K562 (cell line): ENCODE measurements around the gene MLKL. TPM values are rescaled to one million over a fixed set of nuclear protein-coding genes. Genes with fewer than 3 reads are reported as not detected.

Experiments
- ATAC-seq: fragments of 200-7000 bp; cut with Tn5 transposase; 3 replicates; pipeline ENCODE4 v1.9.1; 2020; ENCODE audit warnings: moderate library complexity
- BruUV-seq: library from RNA; stranded (reverse); fragments of 400-500 nt; replicated peaks from 2 replicates; lab custom pipeline; 2021; lab: Mats Ljungman, UMichigan
- CTCF ChIA-PET: fragments of 300-600 bp; formaldehyde crosslinking; extraction: SDS; loops from one replicate; lab custom pipeline; 2021; ENCODE audit warnings: low intra/inter-chr PET ratio; lab: Yijun Ruan, JAX
- POLR2A ChIA-PET: fragments of 300-600, 350-650 bp; sonication (Branson Sonifier 250); formaldehyde crosslinking; extraction: SDS; loops from one replicate; lab custom pipeline; 2021; ENCODE audit warnings: antibody characterized with exemption, inconsistent platforms; lab: Yijun Ruan, JAX
- DNase-seq, 4 experiments: peaks; one replicate each; pipeline versions ENCODE4 v3.0.0 to v3.0.0-alpha.2; 2011 to 2018; ENCODE audit warnings: low spot score in 3 of 4, mixed read lengths in 3 of 4; ENCODE audit errors: extremely low read depth in 1 of 4
- FAIRE-seq: peaks from 2 replicates; lab custom pipeline; 2011; peaks lifted over from hg19 to GRCh38; lab: Jason Lieb, UNC
- H2AFZ ChIP-seq: 2 replicates; pipeline ENCODE4 v1.6.0; 2011; ENCODE audit warnings: low read depth, low read length, control low read depth, inconsistent platforms
- H3K27ac ChIP-seq: fragments of 200-600 bp; 3 replicates; pipeline ENCODE4 v1.8.0; 2011; ENCODE audit warnings: low read depth, mild to moderate bottlenecking, control low read depth, inconsistent platforms, low read length, moderate library complexity, mixed read lengths; ENCODE audit errors: extremely low read depth
- H3K27me3 ChIP-seq, 2 experiments: fragments of 300-600 bp in 1 of 2; 2 replicates in 1 of 2; 3 replicates in 1 of 2; pipeline versions ENCODE4 v1.6.0 to v1.8.0; 2011; ENCODE audit warnings: inconsistent platforms in 2 of 2, low read length in 2 of 2, mild to moderate bottlenecking in 1 of 2, mixed read lengths in 1 of 2, moderate library complexity in 1 of 2; ENCODE audit not compliant: control insufficient read depth in 2 of 2, insufficient read depth in 2 of 2
- H3K36me3 ChIP-seq: fragments of 300-600 bp; 3 replicates; pipeline ENCODE4 v1.8.0; 2011; ENCODE audit warnings: mild to moderate bottlenecking, low read length, inconsistent platforms; ENCODE audit not compliant: control insufficient read depth, insufficient read depth
- H3K4me1 ChIP-seq, 2 experiments: fragments of 200-600 bp in 1 of 2; replicated peaks in 1 of 2; 2 replicates in 1 of 2; 3 replicates in 1 of 2; pipeline versions ENCODE4 v1.5.1 to v1.8.0; 2011; ENCODE audit warnings: inconsistent platforms in 2 of 2, low read length in 2 of 2, mild to moderate bottlenecking in 1 of 2, mixed read lengths in 1 of 2, moderate library complexity in 1 of 2; ENCODE audit not compliant: control insufficient read depth in 2 of 2, insufficient read depth in 2 of 2
- H3K4me2 ChIP-seq: 2 replicates; pipeline ENCODE4 v1.6.1; 2011; ENCODE audit warnings: low read length, control low read depth, inconsistent platforms, mixed read lengths; ENCODE audit not compliant: insufficient read depth
- H3K4me3 ChIP-seq: fragments of 200-600 bp; sonication (generic), shearing (Covaris generic); 2 replicates; pipeline ENCODE4 v1.5.1; 2016; ENCODE audit warnings: control low read depth, inconsistent platforms
- H3K79me2 ChIP-seq: fragments of 200-600 bp; 3 replicates; pipeline ENCODE4 v1.8.0; 2011; ENCODE audit warnings: low read length, inconsistent platforms; ENCODE audit not compliant: control insufficient read depth, insufficient read depth
- H3K9ac ChIP-seq, 2 experiments: 2 replicates each; pipeline versions ENCODE4 v1.6.0 to v1.6.1; 2011; ENCODE audit warnings: low read depth in 2 of 2, low read length in 2 of 2, control low read depth in 1 of 2, inconsistent platforms in 1 of 2, mild to moderate bottlenecking in 1 of 2, mixed read lengths in 1 of 2; ENCODE audit not compliant: insufficient read depth in 1 of 2
- H3K9me1 ChIP-seq: one replicate; pipeline ENCODE4 v1.6.0; 2011; ENCODE audit warnings: inconsistent platforms, mild to moderate bottlenecking, low read length, moderate library complexity; ENCODE audit not compliant: control insufficient read depth, insufficient read depth
- H3K9me3 ChIP-seq: replicated peaks from 2 replicates; pipeline ENCODE4 v1.5.1; 2011; ENCODE audit warnings: low read depth, low read length, inconsistent platforms; ENCODE audit not compliant: control insufficient read depth, insufficient read depth
- H4K20me1 ChIP-seq: replicated peaks from 2 replicates; pipeline ENCODE4 v1.6.1; 2011; ENCODE audit warnings: low read length, inconsistent platforms, mixed read lengths; ENCODE audit not compliant: control insufficient read depth, insufficient read depth
- CBFA2T2 ChIP-seq: fragments of 450-650 bp; conservative IDR thresholded peaks from 2 replicates; pipeline ENCODE4 v1.6.1; 2017; ENCODE audit warnings: mild to moderate bottlenecking
- CREM ChIP-seq: IDR thresholded peaks from 2 replicates; pipeline ENCODE4 v1.6.1; 2014; ENCODE audit warnings: antibody characterized with exemption, low read depth
- HMG20B ChIP-seq: fragments of 250-450 bp; sonication (Bioruptor Pico); IDR thresholded peaks from 2 replicates; pipeline ENCODE4 v1.5.0; 2021; ENCODE audit warnings: mild to moderate bottlenecking
- JUNB ChIP-seq: fragments of 450-650 bp; formaldehyde crosslinking; conservative IDR thresholded peaks from 2 replicates; pipeline ENCODE4 v1.4.0; 2020; ENCODE audit warnings: mild to moderate bottlenecking
- NFYB ChIP-seq: IDR thresholded peaks from 2 replicates; pipeline ENCODE4 v1.6.1; 2011; ENCODE audit warnings: mild to moderate bottlenecking, moderate library complexity; ENCODE audit not compliant: insufficient read length; ENCODE audit errors: extremely low read depth
- SPI1 ChIP-seq: IDR thresholded peaks from 2 replicates; pipeline ENCODE4 v1.6.1; 2011; ENCODE audit warnings: low read depth, low read length, control low read depth, borderline replicate concordance
- ZNF324 ChIP-seq: fragments of 250-450 bp; sonication (Bioruptor Pico); IDR thresholded peaks from 2 replicates; pipeline ENCODE4 v1.4.0; 2020; ENCODE audit warnings: mild to moderate bottlenecking
- WGBS: fragments of 100-300 bp; shearing (Covaris generic); methylation state at CpG from one replicate; pipeline ENCODE4 v1.1.6; 2016; ENCODE audit warnings: low coverage, mixed read lengths; ENCODE audit not compliant: insufficient coverage; ENCODE audit errors: missing lambda C conversion rate; 5-methylcytosine and 5-hydroxymethylcytosine counted together
- in situ Hi-C: fragments of 300-500 bp; cut with MboI; formaldehyde crosslinking; loops from 4 replicates; pipeline ENCODE4 v1.15.0; 2018; ENCODE audit warnings: inconsistent platforms, mixed read lengths
- intact Hi-C: fragments of 100-400 bp; cut with micrococcal nuclease; formaldehyde crosslinking; loops from 2 replicates; pipeline ENCODE4 v1.14.2; 2022
- polyA plus RNA-seq, 8 experiments: library from polyadenylated mRNA; depleted of rRNA in 4 of 8; stranded (reverse) in 5 of 8; unstranded in 3 of 8; fragments of >200 nt; fragmentation: Nextera tagmentation in 2 of 8; fragmentation: Illumina TruSeq in 1 of 8; extraction: Ambion mirVana in 2 of 8; extraction: Trizol in 1 of 8; gene quantifications; 2 replicates each; pipeline versions ENCODE4 v1.2.1 to v1.2.3, GENCODE V29; 2011 to 2014; ENCODE audit warnings: inconsistent platforms in 1 of 8, missing spikeins in 1 of 8
- total RNA-seq, 7 experiments: library from RNA; depleted of rRNA in 6 of 7; stranded (reverse); fragments of >200 nt in 6 of 7; fragmentation: Illumina TruSeq in 2 of 7; extraction: Trizol in 2 of 7; gene quantifications; 2 replicates each; pipeline versions ENCODE4 v1.2.1 to v1.2.3, GENCODE V29; 2011 to 2021; ENCODE audit warnings: low replicate concordance in 1 of 7
- TF ChIP-seq, protein P1 (sequence below): fragments of 250-450 bp; sonication (Bioruptor Pico); IDR thresholded peaks from 2 replicates; pipeline ENCODE4 v1.4.0; 2020

MLKL gene
- total and polyA plus RNA-seq, 9 of the 15 experiments (the other 6 are each of a cell fraction or from before 2014, with no cell fraction given) = 1.6 to 6.1 (median 4.8) TPM

- TF ChIP-seq HMG20B (CRISPR knock-in tag) (no peak), NFYB (no peak), ZNF324 (CRISPR knock-in tag) (no peak)
- TF ChIP-seq, protein P1, sequence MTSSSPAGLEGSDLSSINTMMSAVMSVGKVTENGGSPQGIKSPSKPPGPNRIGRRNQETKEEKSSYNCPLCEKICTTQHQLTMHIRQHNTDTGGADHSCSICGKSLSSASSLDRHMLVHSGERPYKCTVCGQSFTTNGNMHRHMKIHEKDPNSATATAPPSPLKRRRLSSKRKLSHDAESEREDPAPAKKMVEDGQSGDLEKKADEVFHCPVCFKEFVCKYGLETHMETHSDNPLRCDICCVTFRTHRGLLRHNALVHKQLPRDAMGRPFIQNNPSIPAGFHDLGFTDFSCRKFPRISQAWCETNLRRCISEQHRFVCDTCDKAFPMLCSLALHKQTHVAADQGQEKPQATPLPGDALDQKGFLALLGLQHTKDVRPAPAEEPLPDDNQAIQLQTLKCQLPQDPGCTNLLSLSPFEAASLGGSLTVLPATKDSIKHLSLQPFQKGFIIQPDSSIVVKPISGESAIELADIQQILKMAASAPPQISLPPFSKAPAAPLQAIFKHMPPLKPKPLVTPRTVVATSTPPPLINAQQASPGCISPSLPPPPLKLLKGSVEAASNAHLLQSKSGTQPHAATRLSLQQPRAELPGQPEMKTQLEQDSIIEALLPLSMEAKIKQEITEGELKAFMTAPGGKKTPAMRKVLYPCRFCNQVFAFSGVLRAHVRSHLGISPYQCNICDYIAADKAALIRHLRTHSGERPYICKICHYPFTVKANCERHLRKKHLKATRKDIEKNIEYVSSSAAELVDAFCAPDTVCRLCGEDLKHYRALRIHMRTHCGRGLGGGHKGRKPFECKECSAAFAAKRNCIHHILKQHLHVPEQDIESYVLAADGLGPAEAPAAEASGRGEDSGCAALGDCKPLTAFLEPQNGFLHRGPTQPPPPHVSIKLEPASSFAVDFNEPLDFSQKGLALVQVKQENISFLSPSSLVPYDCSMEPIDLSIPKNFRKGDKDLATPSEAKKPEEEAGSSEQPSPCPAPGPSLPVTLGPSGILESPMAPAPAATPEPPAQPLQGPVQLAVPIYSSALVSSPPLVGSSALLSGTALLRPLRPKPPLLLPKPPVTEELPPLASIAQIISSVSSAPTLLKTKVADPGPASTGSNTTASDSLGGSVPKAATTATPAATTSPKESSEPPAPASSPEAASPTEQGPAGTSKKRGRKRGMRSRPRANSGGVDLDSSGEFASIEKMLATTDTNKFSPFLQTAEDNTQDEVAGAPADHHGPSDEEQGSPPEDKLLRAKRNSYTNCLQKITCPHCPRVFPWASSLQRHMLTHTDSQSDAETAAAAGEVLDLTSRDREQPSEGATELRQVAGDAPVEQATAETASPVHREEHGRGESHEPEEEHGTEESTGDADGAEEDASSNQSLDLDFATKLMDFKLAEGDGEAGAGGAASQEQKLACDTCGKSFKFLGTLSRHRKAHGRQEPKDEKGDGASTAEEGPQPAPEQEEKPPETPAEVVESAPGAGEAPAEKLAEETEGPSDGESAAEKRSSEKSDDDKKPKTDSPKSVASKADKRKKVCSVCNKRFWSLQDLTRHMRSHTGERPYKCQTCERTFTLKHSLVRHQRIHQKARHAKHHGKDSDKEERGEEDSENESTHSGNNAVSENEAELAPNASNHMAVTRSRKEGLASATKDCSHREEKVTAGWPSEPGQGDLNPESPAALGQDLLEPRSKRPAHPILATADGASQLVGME (CRISPR knock-in tag) = no peak
Measured at GRCh38 chr16:74682556-74682955, 18.1 kb downstream of the MLKL start (continued).

DNA sequence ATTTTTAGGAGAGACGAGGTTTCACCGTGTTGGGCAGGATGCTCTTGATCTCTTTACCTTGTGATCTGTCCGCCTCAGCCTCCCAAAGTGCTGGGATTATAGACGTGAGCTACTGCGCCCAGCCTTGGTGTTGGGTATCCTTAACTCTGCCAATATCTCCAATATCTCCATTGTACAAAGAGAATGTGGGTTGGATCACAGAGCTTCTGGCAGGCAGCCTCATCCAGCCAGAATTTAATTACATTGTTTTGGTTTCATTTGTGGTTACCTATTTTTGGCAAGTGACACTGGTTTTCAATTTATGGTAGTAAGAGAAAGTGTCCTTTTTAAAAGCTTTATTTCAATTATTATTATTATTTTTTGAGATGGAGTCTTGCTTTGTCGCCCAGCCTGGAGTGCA is 20.0 kb downstream of the MLKL start:
- no TSS peak for BruUV-seq
- Histone ChIP-seq H3K36me3 (no peaks in the 10 kb centered on the region), H3K9me1 (no peaks in the 10 kb centered on the region), H3K4me2 (no peak overlapping the region), H3K4me1 (peaks cover 0 to 6% of the 10 kb centered on the region in 2 experiments; a peak in 1 of 5 replicates), H3K27me3 (peaks cover 0 to 5% of the 10 kb centered on the region in 2 experiments; a peak in 2 of 5 replicates), H3K9ac (no peak overlapping the region), H4K20me1 (no peaks in the 10 kb centered on the region), H3K9me3 (no peaks in the 10 kb centered on the region), H3K27ac (no peak overlapping the region), H2AFZ (no peak overlapping the region), H3K79me2 (no peaks in the 10 kb centered on the region), H3K4me3 (no peak overlapping the region)
- in situ Hi-C loops = no loop called here
- FAIRE-seq = no peak
- intact Hi-C loops = no loop called here
- TF ChIP-seq SPI1 (no peak), JUNB (no peak), CBFA2T2 (no peak), CREM (no peak)
- POLR2A ChIA-PET = interaction anchor here (0.6 to 3.0 kb wide), 3 partner anchors 11 to 64 kb away, joined by 3 to 26 read pairs (median 8); partner anchors contain the start of gene RFWD3
- ATAC-seq = no peak
- CTCF ChIA-PET = interaction anchor here (0.5 kb wide), 1 partner anchor 1209 kb away, joined by 3 read pairs; no protein-coding TSS in a partner anchor
- DNase-seq = no peak
- WGBS = 66% methylated on average over 6 of the region's 6 CpGs
